H1 (cell line): ENCODE measurements around the gene PITPNM1. TPM values are rescaled to one million over a fixed set of nuclear protein-coding genes. Genes with fewer than 3 reads are reported as not detected.

Experiments
- CTCF ChIA-PET: fragments of 300-600 bp; sonication (Branson Sonifier 250); formaldehyde crosslinking; loops from one replicate; lab custom pipeline; 2021; ENCODE audit not compliant: partially characterized antibody; lab: Charles Lee
- POLR2A ChIA-PET: fragments of 300-600 bp; sonication (Branson Sonifier 250); formaldehyde crosslinking; loops from one replicate; lab custom pipeline; 2021; ENCODE audit warnings: inconsistent platforms; ENCODE audit not compliant: partially characterized antibody; lab: Charles Lee
- DNase-seq, 2 experiments: peaks; one replicate each; pipeline versions ENCODE4 v3.0.0 to v3.0.0-alpha.2; 2010 to 2022; ENCODE audit warnings: low spot score in 2 of 2, low read depth in 1 of 2, mixed read lengths in 1 of 2
- FAIRE-seq: peaks from 2 replicates; lab custom pipeline; 2011; peaks lifted over from hg19 to GRCh38; lab: Jason Lieb, UNC
- H2AFZ ChIP-seq: 2 replicates; pipeline ENCODE4 v1.8.1; 2012; ENCODE audit warnings: low read length, inconsistent platforms
- H2AK5ac ChIP-seq: 2 replicates; pipeline ENCODE4 v1.6.1; 2013; ENCODE audit warnings: low read depth, low read length
- H2BK120ac ChIP-seq: replicated peaks from 2 replicates; pipeline ENCODE3; 2013; ENCODE audit warnings: low read depth, low read length, inconsistent platforms
- H2BK12ac ChIP-seq: 2 replicates; pipeline ENCODE4 v1.6.1; 2013; ENCODE audit warnings: low read depth, low read length
- H2BK15ac ChIP-seq: 2 replicates; pipeline ENCODE4 v1.6.1; 2013; ENCODE audit warnings: low read length
- H2BK20ac ChIP-seq: 2 replicates; pipeline ENCODE4 v1.6.1; 2013; ENCODE audit warnings: low read length
- H2BK5ac ChIP-seq: 2 replicates; pipeline ENCODE4 v1.6.1; 2013; ENCODE audit warnings: low read depth, low read length
- H3K14ac ChIP-seq: 2 replicates; pipeline ENCODE4 v1.6.1; 2013; ENCODE audit warnings: inconsistent platforms; ENCODE audit not compliant: insufficient read length
- H3K18ac ChIP-seq: 2 replicates; pipeline ENCODE4 v1.6.1; 2013; ENCODE audit warnings: low read length; ENCODE audit errors: extremely low read depth
- H3K23ac ChIP-seq: 2 replicates; pipeline ENCODE4 v1.6.1; 2013; ENCODE audit warnings: inconsistent platforms; ENCODE audit not compliant: insufficient read length
- H3K23me2 ChIP-seq: 2 replicates; pipeline ENCODE4 v1.6.1; 2013; ENCODE audit warnings: low read depth, low read length
- H3K27ac ChIP-seq: 2 replicates; pipeline ENCODE4 v1.6.1; 2011; ENCODE audit warnings: low read depth, low read length, inconsistent platforms
- H3K27me3 ChIP-seq, 4 experiments: replicated peaks in 1 of 4; 1 replicate in 1 of 4; 2 replicates in 3 of 4; pipeline versions ENCODE4 v1.6.1 to v1.8.1; 2011 to 2013; ENCODE audit warnings: low read length in 3 of 4, mild to moderate bottlenecking in 3 of 4, inconsistent platforms in 2 of 4, mixed read lengths in 2 of 4, moderate library complexity in 1 of 4; ENCODE audit not compliant: control insufficient read depth in 3 of 4, insufficient read depth in 3 of 4; ENCODE audit errors: extremely low read depth in 1 of 4
- H3K36me3 ChIP-seq, 4 experiments: 2 replicates each; pipeline versions ENCODE4 v1.6.1 to v1.8.1; 2011 to 2013; ENCODE audit warnings: mild to moderate bottlenecking in 4 of 4, low read length in 3 of 4, moderate library complexity in 2 of 4, control low read depth in 1 of 4, inconsistent platforms in 1 of 4; ENCODE audit not compliant: insufficient read depth in 4 of 4, control insufficient read depth in 2 of 4
- H3K4ac ChIP-seq: replicated peaks from 2 replicates; pipeline ENCODE3; 2013; ENCODE audit warnings: low read length, low read depth, mixed read lengths, inconsistent platforms; ENCODE audit not compliant: insufficient read length
- H3K4me1 ChIP-seq, 4 experiments: replicated peaks in 1 of 4; 1 replicate in 1 of 4; 2 replicates in 3 of 4; pipeline versions ENCODE4 v1.6.1 to v1.8.1; 2011 to 2013; ENCODE audit warnings: low read length in 3 of 4, inconsistent platforms in 2 of 4, mixed read lengths in 1 of 4; ENCODE audit not compliant: insufficient read depth in 4 of 4, control insufficient read depth in 3 of 4
- H3K4me2 ChIP-seq, 2 experiments: 2 replicates each; pipeline versions ENCODE4 v1.6.1 to v1.8.1; 2011 to 2013; ENCODE audit warnings: low read depth in 2 of 2, low read length in 2 of 2, control low read depth in 1 of 2, inconsistent platforms in 1 of 2, mild to moderate bottlenecking in 1 of 2; ENCODE audit not compliant: insufficient read depth in 1 of 2
- H3K4me3 ChIP-seq, 4 experiments: fragments of 200-600, 300-600 bp in 1 of 4; sonication (generic), shearing (Covaris generic), sonication (Bioruptor Twin) in 1 of 4; 2 replicates each; pipeline versions ENCODE4 v1.5.1 to v1.8.1; 2011 to 2016; ENCODE audit warnings: low read length in 4 of 4, low read depth in 3 of 4, control low read depth in 2 of 4, inconsistent platforms in 2 of 4, mild to moderate bottlenecking in 2 of 4, mixed read lengths in 1 of 4, moderate library complexity in 1 of 4; ENCODE audit not compliant: insufficient read depth in 2 of 4; ENCODE audit errors: extremely low read depth in 1 of 4
- H3K56ac ChIP-seq: replicated peaks from 2 replicates; pipeline ENCODE3; 2013; ENCODE audit warnings: low read depth, mild to moderate bottlenecking, mixed read lengths, low read length, inconsistent platforms; ENCODE audit not compliant: insufficient read length
- H3K79me1 ChIP-seq: 2 replicates; pipeline ENCODE4 v1.6.1; 2013; ENCODE audit warnings: low read depth, low read length, control low read depth
- H3K79me2 ChIP-seq, 2 experiments: 2 replicates each; pipeline versions ENCODE4 v1.6.1 to v1.8.1; 2012 to 2013; ENCODE audit warnings: low read length in 2 of 2, mild to moderate bottlenecking in 2 of 2, inconsistent platforms in 1 of 2; ENCODE audit not compliant: insufficient read depth in 2 of 2, control insufficient read depth in 1 of 2
- H3K9ac ChIP-seq, 4 experiments: replicated peaks in 1 of 4; 1 replicate in 1 of 4; 2 replicates in 3 of 4; pipeline versions ENCODE4 v1.6.1 to v1.8.1; 2011 to 2013; ENCODE audit warnings: low read depth in 3 of 4, low read length in 3 of 4, control low read depth in 2 of 4, mild to moderate bottlenecking in 2 of 4, moderate library complexity in 2 of 4, inconsistent platforms in 1 of 4; ENCODE audit errors: extremely low read depth in 1 of 4
- H3K9me3 ChIP-seq, 2 experiments: 2 replicates each; pipeline versions ENCODE4 v1.6.1 to v1.8.1; 2012 to 2013; ENCODE audit warnings: mild to moderate bottlenecking in 2 of 2, moderate library complexity in 2 of 2, control low read depth in 1 of 2, inconsistent platforms in 1 of 2, low read depth in 1 of 2, low read length in 1 of 2, mixed read lengths in 1 of 2; ENCODE audit not compliant: insufficient read depth in 2 of 2
- H4K20me1 ChIP-seq, 2 experiments: replicated peaks in 1 of 2; 2 replicates each; pipeline versions ENCODE3 to v1.8.1; 2011 to 2013; ENCODE audit warnings: inconsistent platforms in 2 of 2, low read length in 2 of 2, mild to moderate bottlenecking in 1 of 2; ENCODE audit not compliant: insufficient read depth in 2 of 2, control insufficient read depth in 1 of 2
- H4K5ac ChIP-seq: 2 replicates; pipeline ENCODE4 v1.6.1; 2013; ENCODE audit warnings: low read length, low read depth, mixed read lengths, inconsistent platforms; ENCODE audit not compliant: insufficient read length
- H4K8ac ChIP-seq: 2 replicates; pipeline ENCODE4 v1.8.0; 2013; ENCODE audit warnings: mild to moderate bottlenecking, moderate library complexity, low read length, inconsistent platforms; ENCODE audit not compliant: insufficient read depth; ENCODE audit errors: extremely low read depth
- H4K91ac ChIP-seq: replicated peaks from 2 replicates; pipeline ENCODE3; 2013; ENCODE audit warnings: low read length, mixed read lengths, inconsistent platforms; ENCODE audit not compliant: insufficient read length
- ATF3 ChIP-seq: IDR thresholded peaks from 2 replicates; pipeline ENCODE4 v1.6.1; 2011; ENCODE audit warnings: low read depth, mild to moderate bottlenecking, low read length; ENCODE audit not compliant: insufficient read depth
- CREB1 ChIP-seq: IDR thresholded peaks from 2 replicates; pipeline ENCODE4 v1.6.1; 2012; ENCODE audit warnings: inconsistent platforms
- E2F6 ChIP-seq: IDR thresholded peaks from 2 replicates; pipeline ENCODE4 v1.6.1; 2012; ENCODE audit warnings: inconsistent platforms
- HDAC2 ChIP-seq, 2 experiments: fragments of 300-600 bp in 1 of 2; sonication (generic) in 1 of 2; IDR thresholded peaks; 2 replicates each; pipeline ENCODE4 v1.6.1; 2011 to 2012; ENCODE audit warnings: low read depth in 2 of 2, low read length in 2 of 2, mild to moderate bottlenecking in 2 of 2, moderate library complexity in 2 of 2, borderline replicate concordance in 1 of 2, inconsistent platforms in 1 of 2
- KDM1A ChIP-seq: fragments of 200-600, 300-600 bp; sonication (generic); IDR thresholded peaks from 2 replicates; pipeline ENCODE4 v1.7.1; 2016; ENCODE audit warnings: mild to moderate bottlenecking, low read length, borderline replicate concordance
- KDM4A ChIP-seq: IDR thresholded peaks from one replicate; pipeline ENCODE4 v1.7.1; 2012; ENCODE audit warnings: low read depth, mild to moderate bottlenecking, moderate library complexity, low read length, inconsistent platforms; ENCODE audit not compliant: severe bottlenecking
- KDM5A ChIP-seq: fragments of 200-600 bp; IDR thresholded peaks from 2 replicates; pipeline ENCODE4 v1.7.1; 2012; ENCODE audit warnings: mild to moderate bottlenecking, low read length, inconsistent platforms, mixed read lengths
- MAX ChIP-seq: IDR thresholded peaks from 2 replicates; pipeline ENCODE4 v1.6.1; 2012; ENCODE audit warnings: inconsistent platforms
- RNF2 ChIP-seq: fragments of 200-900, 300-1000 bp; sonication (generic); IDR thresholded peaks from 2 replicates; pipeline ENCODE4 v1.7.1; 2016; ENCODE audit warnings: borderline replicate concordance, low read depth, mild to moderate bottlenecking, antibody characterized with exemption, low read length; ENCODE audit not compliant: poor library complexity, severe bottlenecking; ENCODE audit errors: missing control alignments
- TBP ChIP-seq: IDR thresholded peaks from 2 replicates; pipeline ENCODE4 v1.6.1; 2011; ENCODE audit warnings: low read depth, low read length, improper control_type of control experiment
- TEAD4 ChIP-seq: IDR thresholded peaks from 2 replicates; pipeline ENCODE4 v1.6.1; 2012; ENCODE audit warnings: low read depth, low read length, inconsistent platforms, mixed read lengths
- ZNF274 ChIP-seq: IDR thresholded peaks from 2 replicates; pipeline ENCODE4 v1.7.0; 2012; ENCODE audit warnings: low read length, borderline replicate concordance; ENCODE audit errors: extremely low read depth
- WGBS, 2 experiments: shearing (Covaris generic) in 1 of 2; methylation state at CpG; one replicate each; pipeline versions ENCODE4 v1.1.6 to v1.1.7; 2013 to 2015; ENCODE audit warnings: low lambda C conversion rate in 2 of 2, mixed read lengths in 2 of 2, inconsistent platforms in 1 of 2, low coverage in 1 of 2, missing lambda C conversion rate in 1 of 2; ENCODE audit not compliant: insufficient replicate concordance in 2 of 2, insufficient coverage in 1 of 2, insufficient read length in 1 of 2; ENCODE audit errors: extremely low coverage in 1 of 2, missing lambda C conversion rate in 1 of 2; 5-methylcytosine and 5-hydroxymethylcytosine counted together
- polyA plus RNA-seq, 7 experiments: library from polyadenylated mRNA; depleted of rRNA in 3 of 7; stranded (reverse) in 5 of 7; unstranded in 2 of 7; fragments of >200 nt in 5 of 7; fragments of 200-250 nt in 2 of 7; gene quantifications; 1 replicate in 5 of 7; 2 replicates in 1 of 7; 4 replicates in 1 of 7; pipeline versions ENCODE4 v1.2.1 to v1.2.3, GENCODE V29; 2011 to 2013; ENCODE audit warnings: missing spikeins in 2 of 7, mixed read lengths in 2 of 7
- total RNA-seq: library from RNA; stranded (reverse); fragmentation: NEBNext Ultra II Directional; extraction: Animal tissue kit (Norgen Biotek cat#: 25700); gene quantifications from 2 replicates; pipeline ENCODE4 v1.2.1, GENCODE V29; 2021

The PITPNM1 gene
- total and polyA plus RNA-seq, 2 of the 8 experiments (the other 6 are each of a cell fraction or from before 2014, with no cell fraction given): 27.2 to 52.7 TPM

- no peaks in the 10 kb centered on the region for H4K20me1 ChIP-seq
- no peak overlapping the region for H4K5ac ChIP-seq
- H2BK120ac ChIP-seq: no peak overlapping the region
- H3K27ac ChIP-seq: no peak overlapping the region
- no peak overlapping the region for H2BK5ac ChIP-seq
- H3K4me3 ChIP-seq: no peak overlapping the region
- WGBS, 2 experiments: 91% methylated on average over 9 of the region's 9 CpGs; no CpG with 5 or more reads in 1 of the 2 experiments
- H2BK12ac ChIP-seq: 0 out of 2 replicates have a peak overlapping the region, but pooled peaks have one; percentile 50
- no peaks in the 10 kb centered on the region for H3K36me3 ChIP-seq
- H2AFZ ChIP-seq: no peak overlapping the region
- H3K79me2 ChIP-seq: no peaks in the 10 kb centered on the region
- no peaks in the 10 kb centered on the region for H3K79me1 ChIP-seq
- no peaks in the 10 kb centered on the region for H3K9me3 ChIP-seq
- no peak for FAIRE-seq
- no peak overlapping the region for H3K4ac ChIP-seq
- no peak for DNase-seq
- no peaks in the 10 kb centered on the region for H3K23me2 ChIP-seq
- no peak overlapping the region for H3K14ac ChIP-seq
- peak overlapping the region; percentile 45 for H4K8ac ChIP-seq
- no peak overlapping the region for H3K18ac ChIP-seq
- H4K91ac ChIP-seq: no peak overlapping the region
- no peak overlapping the region for H3K4me2 ChIP-seq
- ChIA-PET POLR2A (no interaction called here), CTCF (interaction anchor here (1.4 kb wide), 1 partner anchor 56 kb away, joined by 5 read pairs; no protein-coding TSS in a partner anchor)
- no peak overlapping the region for H2BK20ac ChIP-seq
- peaks cover 0 to 8% (median 2%) of the 10 kb centered on the region in 4 experiments; a peak in 2 of 7 replicates for H3K27me3 ChIP-seq
- no peak overlapping the region for H3K56ac ChIP-seq
- no peak overlapping the region for H2AK5ac ChIP-seq
- H3K23ac ChIP-seq: no peak overlapping the region
- H2BK15ac ChIP-seq: no peak overlapping the region
- no peak overlapping the region for H3K9ac ChIP-seq
- no peaks in the 10 kb centered on the region for H3K4me1 ChIP-seq
- TF ChIP-seq KDM1A: no peak
- no peak for TF ChIP-seq RNF2
- TF ChIP-seq KDM5A: no peak
- no peak for TF ChIP-seq TEAD4
- no peak for TF ChIP-seq ATF3
- no peak for TF ChIP-seq ZNF274
- no peak for TF ChIP-seq CREB1
- no peak for TF ChIP-seq E2F6
- no peak for TF ChIP-seq MAX
- TF ChIP-seq HDAC2 (IDR thresholded peaks at IDR 0.05; ENCODE audit: borderline replicate concordance in 1 of 2, low read depth in 2 of 2, low read length in 2 of 2): no peak
- TF ChIP-seq KDM4A: no peak
- TF ChIP-seq TBP: no peak
Measured at GRCh38 chr11:67516806-67517205, 11.6 kb upstream of the PITPNM1 start.
